ENCODE data around the gene CDK5.

DNA sequence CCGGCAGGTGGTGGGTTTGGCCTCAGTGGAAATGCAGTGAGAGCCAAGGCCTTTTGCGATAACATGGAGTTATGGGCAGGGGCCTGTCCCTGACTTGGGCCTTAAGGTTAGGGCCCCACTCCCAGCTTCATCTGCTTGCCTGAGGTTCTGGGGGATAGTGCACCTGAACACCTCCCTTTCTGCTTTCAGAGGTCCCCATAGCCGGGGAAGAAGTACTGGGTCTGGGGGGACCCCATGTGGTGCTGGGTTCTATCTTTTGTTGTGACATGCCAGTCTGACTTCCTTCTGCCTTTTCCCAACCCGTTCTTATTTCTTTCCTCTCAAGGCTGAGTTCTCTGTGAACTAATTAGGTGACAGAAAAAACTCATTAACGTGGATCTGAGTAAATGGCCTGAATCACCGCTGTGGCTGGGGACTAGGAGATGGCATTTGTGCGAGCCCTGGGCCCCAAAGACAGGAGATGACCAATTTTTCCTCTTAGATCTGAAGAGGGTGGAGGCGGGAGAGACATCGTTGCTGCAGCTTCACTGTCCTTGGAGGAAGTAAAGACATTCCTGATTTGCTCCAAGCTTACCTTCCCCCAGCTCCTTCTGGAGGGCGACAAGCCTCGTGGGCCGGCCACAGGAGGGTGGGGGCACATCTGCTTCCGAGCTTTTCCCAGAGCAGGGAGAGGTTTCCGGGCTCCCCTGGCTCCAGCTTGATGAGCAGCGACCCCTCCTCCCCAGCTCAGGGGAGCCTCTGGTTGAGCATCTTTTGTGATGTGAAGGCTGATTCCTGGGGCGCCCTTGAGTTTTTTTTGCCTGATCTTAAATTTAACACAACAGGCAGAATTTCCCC is 30.5 kb upstream of the CDK5 start:
- TF ChIP-seq, protein P1, sequence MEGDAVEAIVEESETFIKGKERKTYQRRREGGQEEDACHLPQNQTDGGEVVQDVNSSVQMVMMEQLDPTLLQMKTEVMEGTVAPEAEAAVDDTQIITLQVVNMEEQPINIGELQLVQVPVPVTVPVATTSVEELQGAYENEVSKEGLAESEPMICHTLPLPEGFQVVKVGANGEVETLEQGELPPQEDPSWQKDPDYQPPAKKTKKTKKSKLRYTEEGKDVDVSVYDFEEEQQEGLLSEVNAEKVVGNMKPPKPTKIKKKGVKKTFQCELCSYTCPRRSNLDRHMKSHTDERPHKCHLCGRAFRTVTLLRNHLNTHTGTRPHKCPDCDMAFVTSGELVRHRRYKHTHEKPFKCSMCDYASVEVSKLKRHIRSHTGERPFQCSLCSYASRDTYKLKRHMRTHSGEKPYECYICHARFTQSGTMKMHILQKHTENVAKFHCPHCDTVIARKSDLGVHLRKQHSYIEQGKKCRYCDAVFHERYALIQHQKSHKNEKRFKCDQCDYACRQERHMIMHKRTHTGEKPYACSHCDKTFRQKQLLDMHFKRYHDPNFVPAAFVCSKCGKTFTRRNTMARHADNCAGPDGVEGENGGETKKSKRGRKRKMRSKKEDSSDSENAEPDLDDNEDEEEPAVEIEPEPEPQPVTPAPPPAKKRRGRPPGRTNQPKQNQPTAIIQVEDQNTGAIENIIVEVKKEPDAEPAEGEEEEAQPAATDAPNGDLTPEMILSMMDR (IDR thresholded peaks at IDR 0.05 in 8 of 11, conservative IDR thresholded peaks at IDR 0.05 in 3 of 11), result no peak
- TF ChIP-seq POLR2A (IDR thresholded peaks at IDR 0.05), result no peak

Measured in spleen (tissue), 7 donors.